SK-N-SH treated with all-trans-retinoic acid at 6 μM for 48 hours (cell line): Measurements from ENCODE around the gene CDON.
A peak's percentile ranks its signal among the peaks of the same experiment; 100 is the strongest.

Source experiments
- ATAC-seq: fragments of 200-7000 bp; cut with Tn5 transposase; 3 replicates; pipeline ENCODE4 v1.9.1; 2020; ENCODE audit warnings: mild to moderate bottlenecking, moderate library complexity
- BACH2 ChIP-seq: fragments of 250-450 bp; sonication (Bioruptor Pico); IDR thresholded peaks from 2 replicates; pipeline ENCODE4 v1.9.0; 2021; ENCODE audit warnings: mild to moderate bottlenecking, borderline replicate concordance
- CSDC2 ChIP-seq: fragments of 250-450 bp; sonication (Bioruptor Pico); IDR thresholded peaks from 2 replicates; pipeline ENCODE4 v1.5.0; 2020; ENCODE audit warnings: mild to moderate bottlenecking, moderate library complexity
- ESRRG ChIP-seq: fragments of 250-450 bp; sonication (Bioruptor Pico); IDR thresholded peaks from 2 replicates; pipeline ENCODE4 v1.6.1; 2021; ENCODE audit warnings: mild to moderate bottlenecking
- GLIS3 ChIP-seq: fragments of 250-450 bp; sonication (Bioruptor Pico); IDR thresholded peaks from 2 replicates; pipeline ENCODE4 v1.5.0; 2020; ENCODE audit warnings: mild to moderate bottlenecking, moderate library complexity
- ISL1 ChIP-seq: fragments of 250-450 bp; sonication (Bioruptor Pico); IDR thresholded peaks from 2 replicates; pipeline ENCODE4 v2.1.2; 2022; ENCODE audit warnings: mild to moderate bottlenecking, moderate library complexity
- PPARA ChIP-seq: fragments of 250-450 bp; sonication (Bioruptor Pico); IDR thresholded peaks from 2 replicates; pipeline ENCODE4 v1.5.0; 2020; ENCODE audit warnings: mild to moderate bottlenecking, borderline replicate concordance
- RARB ChIP-seq: fragments of 250-450 bp; sonication (Bioruptor Pico); IDR thresholded peaks from 2 replicates; pipeline ENCODE4 v1.8.0; 2021; ENCODE audit warnings: mild to moderate bottlenecking, moderate library complexity
- SNAI2 ChIP-seq: fragments of 250-450 bp; sonication (Bioruptor Pico); IDR thresholded peaks from 2 replicates; pipeline ENCODE4 v1.5.0; 2020; ENCODE audit warnings: mild to moderate bottlenecking, moderate library complexity
- TCF4 ChIP-seq: fragments of 250-450 bp; sonication (Bioruptor Pico); IDR thresholded peaks from 2 replicates; pipeline ENCODE4 v1.8.0; 2021; ENCODE audit warnings: mild to moderate bottlenecking, moderate library complexity, borderline replicate concordance
- TOX ChIP-seq: fragments of 250-450 bp; sonication (Bioruptor Pico); IDR thresholded peaks from 2 replicates; pipeline ENCODE4 v1.8.0; 2021; ENCODE audit warnings: mild to moderate bottlenecking, moderate library complexity, borderline replicate concordance
- ZC3H10 ChIP-seq: fragments of 250-450 bp; sonication (Bioruptor Pico); IDR thresholded peaks from 2 replicates; pipeline ENCODE4 v1.5.1; 2021; ENCODE audit warnings: mild to moderate bottlenecking, moderate library complexity
- TF ChIP-seq, protein P1 (sequence below): fragments of 250-450 bp; sonication (Bioruptor Pico); IDR thresholded peaks from 2 replicates; pipeline ENCODE4 v1.8.0; 2020; ENCODE audit warnings: mild to moderate bottlenecking, moderate library complexity, borderline replicate concordance
- TF ChIP-seq, protein P2 (sequence below): fragments of 250-450 bp; sonication (Bioruptor Pico); IDR thresholded peaks from 2 replicates; pipeline ENCODE4 v1.5.1; 2021; ENCODE audit warnings: mild to moderate bottlenecking, moderate library complexity
- TF ChIP-seq, protein P3 (sequence below): fragments of 250-450 bp; sonication (Bioruptor Pico); IDR thresholded peaks from 2 replicates; pipeline ENCODE4 v1.5.0; 2020; ENCODE audit warnings: mild to moderate bottlenecking, moderate library complexity
- TF ChIP-seq, protein P4 (sequence below): fragments of 250-450 bp; sonication (Bioruptor Pico); IDR thresholded peaks from 2 replicates; pipeline ENCODE4 v1.5.1; 2020; ENCODE audit warnings: low read depth, mild to moderate bottlenecking, moderate library complexity
- TF ChIP-seq, protein P5 (sequence below): fragments of 250-450 bp; sonication (Bioruptor Pico); IDR thresholded peaks from 2 replicates; pipeline ENCODE4 v1.8.0; 2021; ENCODE audit warnings: low read depth, mild to moderate bottlenecking, moderate library complexity, borderline replicate concordance

Gene CDON

DNA sequence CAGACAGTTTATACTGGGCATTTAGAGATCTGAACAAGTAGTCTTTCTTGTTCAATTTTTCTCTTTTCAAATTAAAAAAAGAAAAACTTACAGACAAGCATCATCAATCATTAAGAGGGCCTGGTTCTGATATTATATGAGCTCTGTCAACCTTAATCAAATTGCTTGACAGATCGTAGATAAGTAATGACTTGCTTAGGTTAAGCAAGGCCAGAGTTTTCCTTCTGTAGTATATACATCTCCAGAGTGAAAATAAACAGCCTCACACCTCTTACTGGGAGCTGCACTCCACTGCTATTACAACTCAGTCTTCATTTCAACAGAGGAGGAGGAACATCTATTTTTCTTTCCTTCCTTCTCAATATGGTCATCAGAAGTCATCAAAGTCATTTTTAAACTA lies 13.5 kb downstream of the CDON start:
- no peak for TF ChIP-seq SNAI2 (CRISPR knock-in tag)
- peak; percentile 58 for TF ChIP-seq ISL1
- no peak for TF ChIP-seq RARB (CRISPR knock-in tag)
- TF ChIP-seq, protein P1, sequence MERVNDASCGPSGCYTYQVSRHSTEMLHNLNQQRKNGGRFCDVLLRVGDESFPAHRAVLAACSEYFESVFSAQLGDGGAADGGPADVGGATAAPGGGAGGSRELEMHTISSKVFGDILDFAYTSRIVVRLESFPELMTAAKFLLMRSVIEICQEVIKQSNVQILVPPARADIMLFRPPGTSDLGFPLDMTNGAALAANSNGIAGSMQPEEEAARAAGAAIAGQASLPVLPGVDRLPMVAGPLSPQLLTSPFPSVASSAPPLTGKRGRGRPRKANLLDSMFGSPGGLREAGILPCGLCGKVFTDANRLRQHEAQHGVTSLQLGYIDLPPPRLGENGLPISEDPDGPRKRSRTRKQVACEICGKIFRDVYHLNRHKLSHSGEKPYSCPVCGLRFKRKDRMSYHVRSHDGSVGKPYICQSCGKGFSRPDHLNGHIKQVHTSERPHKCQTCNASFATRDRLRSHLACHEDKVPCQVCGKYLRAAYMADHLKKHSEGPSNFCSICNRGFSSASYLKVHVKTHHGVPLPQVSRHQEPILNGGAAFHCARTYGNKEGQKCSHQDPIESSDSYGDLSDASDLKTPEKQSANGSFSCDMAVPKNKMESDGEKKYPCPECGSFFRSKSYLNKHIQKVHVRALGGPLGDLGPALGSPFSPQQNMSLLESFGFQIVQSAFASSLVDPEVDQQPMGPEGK (CRISPR knock-in tag) = no peak
- no peak for TF ChIP-seq TOX (CRISPR knock-in tag)
- TF ChIP-seq, protein P2, sequence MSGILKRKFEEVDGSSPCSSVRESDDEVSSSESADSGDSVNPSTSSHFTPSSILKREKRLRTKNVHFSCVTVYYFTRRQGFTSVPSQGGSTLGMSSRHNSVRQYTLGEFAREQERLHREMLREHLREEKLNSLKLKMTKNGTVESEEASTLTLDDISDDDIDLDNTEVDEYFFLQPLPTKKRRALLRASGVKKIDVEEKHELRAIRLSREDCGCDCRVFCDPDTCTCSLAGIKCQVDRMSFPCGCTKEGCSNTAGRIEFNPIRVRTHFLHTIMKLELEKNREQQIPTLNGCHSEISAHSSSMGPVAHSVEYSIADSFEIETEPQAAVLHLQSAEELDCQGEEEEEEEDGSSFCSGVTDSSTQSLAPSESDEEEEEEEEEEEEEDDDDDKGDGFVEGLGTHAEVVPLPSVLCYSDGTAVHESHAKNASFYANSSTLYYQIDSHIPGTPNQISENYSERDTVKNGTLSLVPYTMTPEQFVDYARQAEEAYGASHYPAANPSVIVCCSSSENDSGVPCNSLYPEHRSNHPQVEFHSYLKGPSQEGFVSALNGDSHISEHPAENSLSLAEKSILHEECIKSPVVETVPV (CRISPR knock-in tag) = no peak
- TF ChIP-seq, protein P3, sequence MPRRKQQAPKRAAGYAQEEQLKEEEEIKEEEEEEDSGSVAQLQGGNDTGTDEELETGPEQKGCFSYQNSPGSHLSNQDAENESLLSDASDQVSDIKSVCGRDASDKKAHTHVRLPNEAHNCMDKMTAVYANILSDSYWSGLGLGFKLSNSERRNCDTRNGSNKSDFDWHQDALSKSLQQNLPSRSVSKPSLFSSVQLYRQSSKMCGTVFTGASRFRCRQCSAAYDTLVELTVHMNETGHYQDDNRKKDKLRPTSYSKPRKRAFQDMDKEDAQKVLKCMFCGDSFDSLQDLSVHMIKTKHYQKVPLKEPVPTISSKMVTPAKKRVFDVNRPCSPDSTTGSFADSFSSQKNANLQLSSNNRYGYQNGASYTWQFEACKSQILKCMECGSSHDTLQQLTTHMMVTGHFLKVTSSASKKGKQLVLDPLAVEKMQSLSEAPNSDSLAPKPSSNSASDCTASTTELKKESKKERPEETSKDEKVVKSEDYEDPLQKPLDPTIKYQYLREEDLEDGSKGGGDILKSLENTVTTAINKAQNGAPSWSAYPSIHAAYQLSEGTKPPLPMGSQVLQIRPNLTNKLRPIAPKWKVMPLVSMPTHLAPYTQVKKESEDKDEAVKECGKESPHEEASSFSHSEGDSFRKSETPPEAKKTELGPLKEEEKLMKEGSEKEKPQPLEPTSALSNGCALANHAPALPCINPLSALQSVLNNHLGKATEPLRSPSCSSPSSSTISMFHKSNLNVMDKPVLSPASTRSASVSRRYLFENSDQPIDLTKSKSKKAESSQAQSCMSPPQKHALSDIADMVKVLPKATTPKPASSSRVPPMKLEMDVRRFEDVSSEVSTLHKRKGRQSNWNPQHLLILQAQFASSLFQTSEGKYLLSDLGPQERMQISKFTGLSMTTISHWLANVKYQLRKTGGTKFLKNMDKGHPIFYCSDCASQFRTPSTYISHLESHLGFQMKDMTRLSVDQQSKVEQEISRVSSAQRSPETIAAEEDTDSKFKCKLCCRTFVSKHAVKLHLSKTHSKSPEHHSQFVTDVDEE (CRISPR knock-in tag) = no peak
- TF ChIP-seq TCF4 (CRISPR knock-in tag) = no peak
- no peak for ATAC-seq

DNA sequence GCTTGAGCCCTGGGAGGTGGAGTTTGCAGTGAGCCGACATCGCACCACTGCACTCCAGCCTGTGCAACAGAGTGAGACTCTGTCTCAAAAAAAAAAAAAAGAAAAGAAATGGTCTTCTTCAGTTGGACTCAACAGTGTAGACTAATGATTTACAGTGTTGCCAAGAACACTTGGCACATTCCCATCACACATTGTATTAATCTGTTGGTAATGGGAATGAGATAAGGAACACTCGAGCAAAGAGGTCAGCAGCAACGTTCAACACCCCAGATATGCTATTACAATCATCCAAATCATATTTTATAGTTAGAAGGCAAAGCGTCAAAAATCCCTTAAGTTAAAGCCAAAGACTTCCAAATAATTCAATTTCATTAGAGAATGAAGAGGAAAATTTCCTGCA lies 14.5 kb downstream of the CDON start:
- TF ChIP-seq BACH2 (CRISPR knock-in tag) = no peak
- TF ChIP-seq TOX (CRISPR knock-in tag) = no peak
- no peak for TF ChIP-seq ZC3H10 (CRISPR knock-in tag)
- TF ChIP-seq RARB (CRISPR knock-in tag) = no peak
- TF ChIP-seq TCF4 (CRISPR knock-in tag) = no peak
- TF ChIP-seq, protein P1 (CRISPR knock-in tag) = no peak
- TF ChIP-seq, protein P4, sequence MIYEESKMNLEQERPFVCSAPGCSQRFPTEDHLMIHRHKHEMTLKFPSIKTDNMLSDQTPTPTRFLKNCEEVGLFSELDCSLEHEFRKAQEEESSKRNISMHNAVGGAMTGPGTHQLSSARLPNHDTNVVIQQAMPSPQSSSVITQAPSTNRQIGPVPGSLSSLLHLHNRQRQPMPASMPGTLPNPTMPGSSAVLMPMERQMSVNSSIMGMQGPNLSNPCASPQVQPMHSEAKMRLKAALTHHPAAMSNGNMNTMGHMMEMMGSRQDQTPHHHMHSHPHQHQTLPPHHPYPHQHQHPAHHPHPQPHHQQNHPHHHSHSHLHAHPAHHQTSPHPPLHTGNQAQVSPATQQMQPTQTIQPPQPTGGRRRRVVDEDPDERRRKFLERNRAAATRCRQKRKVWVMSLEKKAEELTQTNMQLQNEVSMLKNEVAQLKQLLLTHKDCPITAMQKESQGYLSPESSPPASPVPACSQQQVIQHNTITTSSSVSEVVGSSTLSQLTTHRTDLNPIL (CRISPR knock-in tag) = no peak
- no peak for ATAC-seq

DNA sequence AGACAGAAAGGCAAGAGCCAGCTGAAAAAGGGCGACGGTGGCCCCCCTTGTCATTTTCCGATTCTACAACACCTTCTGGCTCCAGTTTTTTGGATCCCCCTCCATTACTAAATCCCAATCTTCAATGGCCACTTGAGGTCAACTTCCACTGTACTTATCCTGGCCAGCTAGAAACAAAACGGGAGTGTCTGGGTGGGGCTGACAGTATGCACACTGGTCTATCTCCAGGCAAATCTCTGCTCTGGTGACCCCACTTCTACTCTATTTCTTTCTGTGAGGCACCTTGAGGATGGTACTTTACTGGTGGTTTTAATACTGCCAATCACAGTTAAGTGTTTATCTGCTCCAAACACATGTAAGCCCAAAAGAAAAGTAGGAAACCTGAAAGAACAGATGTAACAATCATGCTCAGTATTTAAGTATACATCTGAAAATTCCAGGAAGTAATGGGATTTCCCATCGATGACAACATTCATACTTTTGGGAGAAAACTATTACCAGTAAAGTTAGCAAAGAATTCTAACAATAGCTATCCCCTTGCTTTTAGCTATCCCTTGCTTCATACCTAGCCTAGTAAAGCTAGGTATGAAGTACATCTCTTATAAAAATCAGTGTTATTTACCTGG lies 16.0 kb downstream of the CDON start:
- ATAC-seq = no peak
- TF ChIP-seq SNAI2 (CRISPR knock-in tag) = no peak

DNA sequence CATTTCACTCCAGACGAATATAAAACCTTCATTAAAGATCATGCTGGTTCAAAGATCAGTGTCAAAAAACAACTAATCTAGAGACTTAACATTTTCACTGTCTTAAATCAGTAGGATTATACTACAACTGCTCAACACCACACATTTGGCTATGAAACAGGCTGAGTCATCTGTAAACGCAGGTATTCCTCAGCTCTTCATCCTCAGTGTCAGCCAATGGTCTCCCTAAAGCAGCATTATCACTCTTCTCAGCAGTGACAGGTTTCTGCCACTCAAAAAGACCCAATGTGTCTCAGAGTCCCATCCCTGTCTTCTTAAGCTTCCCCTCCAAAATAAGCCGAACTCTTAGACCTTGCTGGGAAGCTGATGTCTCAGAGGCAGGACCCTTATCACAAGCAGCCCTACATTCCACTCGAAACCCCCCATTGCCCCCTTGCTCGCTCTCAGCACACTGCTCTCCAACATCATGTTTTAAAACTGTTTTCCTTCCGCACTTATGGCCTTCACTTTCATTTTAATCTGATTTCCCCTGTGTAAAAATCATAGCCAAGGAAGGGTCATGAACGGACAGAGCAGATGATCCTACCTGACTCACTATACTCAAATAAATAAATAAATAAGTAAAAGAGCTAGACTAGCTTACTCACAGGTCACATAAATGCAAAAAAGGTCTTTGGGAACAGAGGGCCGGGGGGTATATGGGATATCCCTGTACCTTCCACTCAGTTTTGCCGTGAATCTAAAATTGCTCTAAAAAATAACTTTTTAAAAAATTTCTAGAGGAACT lies 23.0 kb downstream of the CDON start:
- ATAC-seq = no peak
- TF ChIP-seq, protein P5, sequence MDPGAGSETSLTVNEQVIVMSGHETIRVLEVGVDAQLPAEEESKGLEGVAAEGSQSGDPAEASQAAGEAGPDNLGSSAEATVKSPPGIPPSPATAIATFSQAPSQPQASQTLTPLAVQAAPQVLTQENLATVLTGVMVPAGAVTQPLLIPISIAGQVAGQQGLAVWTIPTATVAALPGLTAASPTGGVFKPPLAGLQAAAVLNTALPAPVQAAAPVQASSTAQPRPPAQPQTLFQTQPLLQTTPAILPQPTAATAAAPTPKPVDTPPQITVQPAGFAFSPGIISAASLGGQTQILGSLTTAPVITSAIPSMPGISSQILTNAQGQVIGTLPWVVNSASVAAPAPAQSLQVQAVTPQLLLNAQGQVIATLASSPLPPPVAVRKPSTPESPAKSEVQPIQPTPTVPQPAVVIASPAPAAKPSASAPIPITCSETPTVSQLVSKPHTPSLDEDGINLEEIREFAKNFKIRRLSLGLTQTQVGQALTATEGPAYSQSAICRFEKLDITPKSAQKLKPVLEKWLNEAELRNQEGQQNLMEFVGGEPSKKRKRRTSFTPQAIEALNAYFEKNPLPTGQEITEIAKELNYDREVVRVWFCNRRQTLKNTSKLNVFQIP (CRISPR knock-in tag) = no peak
- TF ChIP-seq CSDC2 (CRISPR knock-in tag) = no peak
- no peak for TF ChIP-seq GLIS3
- TF ChIP-seq PPARA = no peak
- TF ChIP-seq ESRRG (CRISPR knock-in tag) = no peak
- TF ChIP-seq BACH2 (CRISPR knock-in tag) = no peak
- TF ChIP-seq, all 23 proteins: peak for 0
